GM18507 (cell line): ENCODE measurements around the gene SCN11A.
A peak's percentile ranks its signal among the peaks of the same experiment; 100 is the strongest.
"Not testable (repeated sequence)": the region's sequence is repeated elsewhere in the genome, so short reads cannot be mapped to it uniquely, and the experiment has no call there.

ENCODE experiments used
- DNase-seq: peaks from one replicate; pipeline ENCODE4 v3.0.0; 2011; ENCODE audit warnings: low read depth; ENCODE audit not compliant: insufficient read length; ENCODE audit errors: extremely low spot score
- FAIRE-seq: peaks from 2 replicates; lab custom pipeline; 2011; peaks lifted over from hg19 to GRCh38; lab: Jason Lieb, UNC

The SCN11A gene

GRCh38 chr3:39068556-39068955 lies 16.8 kb upstream of the SCN11A start:
- FAIRE-seq (no peak), DNase-seq (no peak)

- DNase-seq: no peak
- FAIRE-seq: no peak
These were observed 15.5 kb upstream of the SCN11A start for GRCh38 chr3:39067286-39067685.

- DNase-seq: no peak
- FAIRE-seq: peak; percentile 84
These were observed 13.5 kb upstream of the SCN11A start for GRCh38 chr3:39065197-39065596.

GRCh38 chr3:39064646-39065045 lies 12.9 kb upstream of the SCN11A start:
- no peak for DNase-seq
- no peak for FAIRE-seq

GRCh38 chr3:39063143-39063542 lies 11.4 kb upstream of the SCN11A start:
- FAIRE-seq (no peak), DNase-seq (no peak)

GRCh38 chr3:39062180-39062579 lies 10.4 kb upstream of the SCN11A start:
- DNase-seq: no peak
- no peak for FAIRE-seq

- not testable (repeated sequence) for FAIRE-seq, DNase-seq
These were observed 9.5 kb upstream of the SCN11A start for GRCh38 chr3:39061228-39061627.

- no peak for DNase-seq
- FAIRE-seq: peak; percentile 15
These were observed 4.4 kb upstream of the SCN11A start for GRCh38 chr3:39056151-39056550.

- FAIRE-seq (no peak), DNase-seq (no peak)
These were observed 2.0 kb upstream of the SCN11A start for GRCh38 chr3:39053696-39054095.

- DNase-seq: no peak
- FAIRE-seq: no peak
These were observed 839 bp upstream of the SCN11A start for GRCh38 chr3:39052583-39052982.

GRCh38 chr3:39050029-39050428 lies 1.7 kb downstream of the SCN11A start:
- no peak for FAIRE-seq
- no peak for DNase-seq

GRCh38 chr3:39038165-39038564 lies 13.6 kb downstream of the SCN11A start:
- no peak for DNase-seq
- FAIRE-seq: no peak

- FAIRE-seq (no peak), DNase-seq (no peak)
These were observed 22.2 kb downstream of the SCN11A start for GRCh38 chr3:39029556-39029955.

GRCh38 chr3:39028546-39028945 lies 23.2 kb downstream of the SCN11A start:
- FAIRE-seq: no peak
- DNase-seq: no peak

- no peak for FAIRE-seq
- no peak for DNase-seq
These were observed 26.3 kb downstream of the SCN11A start for GRCh38 chr3:39025222-39025970.

GRCh38 chr3:39024497-39024896 lies 27.2 kb downstream of the SCN11A start:
- DNase-seq (no peak), FAIRE-seq (no peak)

- DNase-seq (no peak), FAIRE-seq (no peak)
These were observed 29.5 kb downstream of the SCN11A start for GRCh38 chr3:39022286-39022630.

GRCh38 chr3:39021465-39022285 lies 30.1 kb downstream of the SCN11A start:
- peak; percentile 45 for FAIRE-seq
- no peak for DNase-seq

GRCh38 chr3:39021029-39021428 lies 30.7 kb downstream of the SCN11A start:
- FAIRE-seq: peak; percentile 72

GRCh38 chr3:39019299-39019698 lies 32.4 kb downstream of the SCN11A start:
- DNase-seq (no peak), FAIRE-seq (peak; percentile 41)

More at GRCh38 chr3:39021029-39021428, 30.7 kb downstream of the SCN11A start:
- no peak for DNase-seq

GRCh38 chr3:39015418-39015817 lies 36.3 kb downstream of the SCN11A start:
- no peak for FAIRE-seq

More at GRCh38 chr3:39015418-39015817, 36.3 kb downstream of the SCN11A start:
- DNase-seq: no peak
